GM12875 (cell line): Measurements from ENCODE around the gene REG4.

Source experiments
- H3K4me3 ChIP-seq: one replicate; pipeline ENCODE4 v1.5.1; 2011; ENCODE audit warnings: low read depth, low read length, control low read depth
- TF ChIP-seq, protein P1 (sequence below): IDR thresholded peaks from 2 replicates; pipeline ENCODE4 v1.5.1; 2011; ENCODE audit warnings: low read depth, mild to moderate bottlenecking, control low read depth, inconsistent platforms, low read length, moderate library complexity, borderline replicate concordance; ENCODE audit not compliant: insufficient read depth

REG4 gene

DNA sequence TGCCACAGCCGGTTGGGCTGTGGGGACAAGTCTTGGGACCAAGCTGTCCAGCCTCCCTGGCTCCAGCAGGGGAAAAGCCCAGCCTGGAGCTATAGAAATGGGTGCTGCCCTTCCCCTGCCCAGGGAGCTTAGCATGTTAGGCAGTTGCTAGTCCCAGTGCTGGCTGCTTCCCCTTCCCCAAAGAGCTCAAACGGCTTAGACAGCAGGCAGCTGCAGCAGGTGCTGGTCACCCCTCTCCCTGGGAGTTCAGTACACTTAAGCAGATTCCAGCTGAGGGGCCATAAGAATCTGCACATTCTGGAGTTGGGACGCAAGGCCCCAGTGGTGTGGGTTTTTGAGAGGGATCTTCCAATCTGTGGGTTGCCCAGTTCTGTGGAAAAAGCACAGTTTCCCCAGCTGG is 11.1 kb upstream of the REG4 start:
- TF ChIP-seq, protein P1, sequence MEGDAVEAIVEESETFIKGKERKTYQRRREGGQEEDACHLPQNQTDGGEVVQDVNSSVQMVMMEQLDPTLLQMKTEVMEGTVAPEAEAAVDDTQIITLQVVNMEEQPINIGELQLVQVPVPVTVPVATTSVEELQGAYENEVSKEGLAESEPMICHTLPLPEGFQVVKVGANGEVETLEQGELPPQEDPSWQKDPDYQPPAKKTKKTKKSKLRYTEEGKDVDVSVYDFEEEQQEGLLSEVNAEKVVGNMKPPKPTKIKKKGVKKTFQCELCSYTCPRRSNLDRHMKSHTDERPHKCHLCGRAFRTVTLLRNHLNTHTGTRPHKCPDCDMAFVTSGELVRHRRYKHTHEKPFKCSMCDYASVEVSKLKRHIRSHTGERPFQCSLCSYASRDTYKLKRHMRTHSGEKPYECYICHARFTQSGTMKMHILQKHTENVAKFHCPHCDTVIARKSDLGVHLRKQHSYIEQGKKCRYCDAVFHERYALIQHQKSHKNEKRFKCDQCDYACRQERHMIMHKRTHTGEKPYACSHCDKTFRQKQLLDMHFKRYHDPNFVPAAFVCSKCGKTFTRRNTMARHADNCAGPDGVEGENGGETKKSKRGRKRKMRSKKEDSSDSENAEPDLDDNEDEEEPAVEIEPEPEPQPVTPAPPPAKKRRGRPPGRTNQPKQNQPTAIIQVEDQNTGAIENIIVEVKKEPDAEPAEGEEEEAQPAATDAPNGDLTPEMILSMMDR: no peak
- H3K4me3 ChIP-seq: no peak overlapping the region

DNA sequence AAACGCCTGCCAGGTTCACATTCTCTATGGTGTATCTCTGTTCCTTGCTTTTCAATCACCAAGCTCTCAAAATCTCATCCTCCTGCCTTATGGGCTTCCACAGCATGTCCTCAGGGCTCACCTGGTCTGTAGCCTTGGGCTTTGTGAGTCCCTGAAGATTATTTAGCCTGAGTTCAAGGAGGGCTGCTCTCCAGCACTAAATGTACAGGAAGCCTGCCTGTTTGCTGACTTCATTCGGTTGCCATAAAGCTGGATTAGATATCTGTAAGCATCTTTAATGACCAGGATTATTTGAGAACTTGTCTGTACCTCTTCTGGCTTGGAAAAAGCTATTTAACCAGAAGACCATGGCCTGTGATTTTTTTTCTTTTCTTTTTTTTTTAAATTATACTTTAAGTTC is 6.9 kb upstream of the REG4 start:
- TF ChIP-seq, protein P1: no peak
- H3K4me3 ChIP-seq: no peak overlapping the region

DNA sequence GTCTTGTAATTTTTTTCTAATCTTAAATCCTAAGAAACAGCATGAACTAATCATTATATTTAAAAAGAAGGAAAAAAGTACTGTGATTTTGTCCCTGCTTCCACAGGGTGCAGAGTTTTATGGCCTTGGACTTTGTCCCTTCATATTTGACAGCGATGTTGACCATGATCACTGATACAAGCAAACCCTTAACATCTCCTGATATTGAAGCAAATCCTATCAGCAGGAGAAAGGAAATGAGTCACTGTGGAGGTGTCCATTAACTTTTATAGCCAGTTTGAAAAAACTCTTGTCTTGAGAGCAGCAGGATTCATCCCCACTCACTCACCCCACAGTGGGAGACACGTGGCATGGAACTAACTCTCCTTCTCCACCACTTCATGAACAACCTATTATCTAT is 5.1 kb upstream of the REG4 start:
- no peak overlapping the region for H3K4me3 ChIP-seq
- TF ChIP-seq, protein P1: no peak

DNA sequence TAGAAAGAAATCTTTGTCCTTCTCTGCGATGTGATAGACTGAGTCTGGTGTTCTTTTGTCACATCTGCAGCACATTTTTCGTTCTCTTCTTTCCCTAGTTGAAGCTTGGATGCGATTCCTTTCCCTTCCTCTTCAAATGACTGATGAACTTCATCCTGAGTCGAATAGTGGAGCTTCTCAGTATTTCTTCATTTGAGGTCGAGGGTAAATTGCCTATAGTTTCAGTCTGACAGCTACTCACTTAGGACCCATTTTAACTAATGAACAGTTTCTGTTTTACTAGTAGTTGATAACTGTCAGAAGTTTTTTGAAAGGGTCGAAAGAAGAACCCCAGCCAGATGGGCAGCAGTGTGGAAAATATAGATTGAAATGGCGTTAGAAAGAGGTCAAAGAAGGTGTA is 4.7 kb upstream of the REG4 start:
- H3K4me3 ChIP-seq: no peak overlapping the region
- TF ChIP-seq, protein P1: no peak

DNA sequence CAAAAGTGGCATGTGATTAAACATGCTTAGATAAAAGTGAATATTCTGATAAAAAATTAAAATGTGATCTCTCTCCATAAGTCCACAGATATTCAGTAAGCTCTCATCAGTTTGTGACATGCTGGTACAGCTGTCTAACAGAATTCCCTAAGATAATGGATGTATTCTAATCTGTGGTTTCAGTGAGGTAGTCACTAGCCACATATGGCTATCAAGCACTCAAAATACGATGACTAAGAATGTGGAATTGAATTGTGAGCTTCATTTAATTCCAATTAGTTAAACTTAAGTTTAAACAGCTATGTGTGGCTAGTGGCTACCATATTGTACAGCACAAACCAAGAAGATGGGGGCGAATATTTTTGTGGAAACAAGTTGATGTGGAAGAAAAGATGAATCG is 4.1 kb upstream of the REG4 start:
- H3K4me3 ChIP-seq: no peak overlapping the region
- TF ChIP-seq, protein P1: no peak

DNA sequence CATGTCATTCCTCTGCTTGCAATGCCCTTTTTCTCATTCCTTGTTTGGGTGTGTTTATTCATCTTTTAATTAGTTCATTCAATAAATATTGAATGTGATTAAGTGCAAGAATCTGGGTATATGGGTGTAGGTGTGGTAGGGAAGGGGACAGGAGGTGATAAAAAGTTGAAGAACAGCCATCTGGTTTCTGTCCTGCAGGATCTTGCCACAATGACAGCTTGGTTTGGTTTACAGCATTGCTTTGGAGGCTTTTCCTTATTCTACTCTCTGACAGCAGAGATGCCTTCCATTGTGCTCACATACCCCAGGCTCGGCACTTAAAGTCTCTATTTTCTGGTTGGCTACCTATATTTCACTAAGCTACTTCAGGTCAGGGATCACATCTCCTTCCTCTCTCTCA is 3.0 kb upstream of the REG4 start:
- TF ChIP-seq, protein P1: no peak

DNA sequence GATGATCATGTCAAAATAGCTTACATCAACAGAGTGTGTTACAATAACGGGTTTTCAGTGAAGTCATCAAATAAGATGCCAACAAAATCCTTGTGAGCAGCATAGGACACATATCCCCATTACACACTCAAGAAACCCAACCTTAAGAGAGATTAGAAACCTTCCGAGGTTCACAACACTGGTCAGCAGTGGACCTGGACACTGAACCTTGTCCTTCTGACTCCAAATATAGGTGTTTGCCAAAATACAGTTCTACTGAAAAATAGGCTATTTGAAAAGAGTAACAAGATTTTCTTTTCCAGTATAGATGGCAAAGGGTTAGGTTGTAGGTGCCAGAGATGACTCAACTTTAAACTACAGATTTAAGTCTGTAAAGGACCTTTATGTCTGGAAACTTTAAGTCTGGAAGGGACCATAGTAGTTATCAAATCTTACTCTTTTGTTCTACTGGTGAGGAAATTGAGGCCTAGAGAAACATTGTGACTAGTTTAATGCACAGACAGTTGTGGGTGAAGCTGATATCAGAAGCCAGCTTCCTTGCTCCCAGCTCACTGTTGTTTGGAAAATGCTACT is 811 bp upstream of the REG4 start:
- no peak overlapping the region for H3K4me3 ChIP-seq
- TF ChIP-seq, protein P1: no peak

More for the DNA sequence above, 3.0 kb upstream of the REG4 start:
- no peak overlapping the region for H3K4me3 ChIP-seq
